A673 (cell line): ENCODE data around the gene CREB5. TPM values are rescaled to one million over a fixed set of nuclear protein-coding genes. Genes with fewer than 3 reads are reported as not detected.

Experiments
- BruUV-seq: library from RNA; stranded (reverse); fragments of 400-500 nt; replicated peaks from 2 replicates; lab custom pipeline; 2021; lab: Mats Ljungman, UMichigan
- CTCF ChIA-PET: fragments of 300-600 bp; sonication (Branson Sonifier 250); formaldehyde crosslinking; loops from one replicate; lab custom pipeline; 2022; ENCODE audit warnings: antibody characterized with exemption; lab: Charles Lee
- POLR2A ChIA-PET: fragments of 300-600 bp; sonication (Branson Sonifier 250); formaldehyde crosslinking; loops from one replicate; lab custom pipeline; 2022; ENCODE audit warnings: antibody characterized with exemption; ENCODE audit not compliant: low non-redundant PET; lab: Charles Lee
- DNase-seq: peaks from one replicate; pipeline ENCODE4 v3.0.0-alpha.2; 2015; ENCODE audit warnings: low spot score
- H3K27ac ChIP-seq: fragments of 200-600 bp; sonication (generic); 2 replicates; pipeline ENCODE4 v1.5.1; 2016; ENCODE audit warnings: mixed run types, low read depth, mild to moderate bottlenecking, mixed read lengths, antibody characterized with exemption, low read length; ENCODE audit not compliant: poor library complexity, severe bottlenecking
- H3K27me3 ChIP-seq: fragments of 200-600 bp; sonication (generic); replicated peaks from 2 replicates; pipeline ENCODE4 v1.6.1; 2017; ENCODE audit warnings: mixed run types, low read depth, mild to moderate bottlenecking, mixed read lengths, antibody characterized with exemption, low read length; ENCODE audit not compliant: insufficient read depth, poor library complexity
- H3K36me3 ChIP-seq: fragments of 200-600 bp; sonication (generic); 2 replicates; pipeline ENCODE4 v1.6.1; 2016; ENCODE audit warnings: mixed run types, mild to moderate bottlenecking, mixed read lengths, antibody characterized with exemption, low read length; ENCODE audit not compliant: insufficient read depth, poor library complexity, severe bottlenecking
- H3K4me1 ChIP-seq: fragments of 200-600 bp; sonication (generic); 2 replicates; pipeline ENCODE4 v1.6.1; 2017; ENCODE audit warnings: mixed run types, mild to moderate bottlenecking, mixed read lengths, antibody characterized with exemption, low read length; ENCODE audit not compliant: insufficient read depth, poor library complexity, severe bottlenecking
- H3K4me3 ChIP-seq: fragments of 200-600 bp; sonication (generic); 2 replicates; pipeline ENCODE4 v1.5.1; 2016; ENCODE audit warnings: low read depth, mixed run types, mild to moderate bottlenecking, mixed read lengths, low read length; ENCODE audit not compliant: poor library complexity, severe bottlenecking
- H3K9me3 ChIP-seq: fragments of 200-600 bp; sonication (generic); 2 replicates; pipeline ENCODE4 v1.6.1; 2016; ENCODE audit warnings: mixed run types, low read depth, mild to moderate bottlenecking, mixed read lengths, antibody characterized with exemption, low read length; ENCODE audit not compliant: poor library complexity, severe bottlenecking
- CTCF ChIP-seq: fragments of 300-800, 200-600 bp; sonication (generic); conservative IDR thresholded peaks from 2 replicates; pipeline ENCODE4 v1.5.1; 2017; ENCODE audit warnings: low read depth, mild to moderate bottlenecking, antibody characterized with exemption, low read length, moderate library complexity, mixed read lengths
- EZH2 ChIP-seq: fragments of 200-600 bp; sonication (generic); IDR thresholded peaks from 2 replicates; pipeline ENCODE4 v1.6.1; 2017; ENCODE audit warnings: borderline replicate concordance, low read depth, mild to moderate bottlenecking, mixed read lengths, antibody characterized with exemption, low read length; ENCODE audit not compliant: poor library complexity, severe bottlenecking
- intact Hi-C: fragments of 100-400 bp; cut with micrococcal nuclease; formaldehyde crosslinking; loops from one replicate; pipeline ENCODE4 v1.10.0; 2022; ENCODE audit not compliant: unreplicated experiment
- total RNA-seq: library from RNA; stranded (reverse); gene quantifications from 2 replicates; pipeline ENCODE4 v1.2.3, GENCODE V29; 2021

The CREB5 gene
- total RNA-seq, 1 experiment from 2014 or later, result 10.3 TPM

DNA sequence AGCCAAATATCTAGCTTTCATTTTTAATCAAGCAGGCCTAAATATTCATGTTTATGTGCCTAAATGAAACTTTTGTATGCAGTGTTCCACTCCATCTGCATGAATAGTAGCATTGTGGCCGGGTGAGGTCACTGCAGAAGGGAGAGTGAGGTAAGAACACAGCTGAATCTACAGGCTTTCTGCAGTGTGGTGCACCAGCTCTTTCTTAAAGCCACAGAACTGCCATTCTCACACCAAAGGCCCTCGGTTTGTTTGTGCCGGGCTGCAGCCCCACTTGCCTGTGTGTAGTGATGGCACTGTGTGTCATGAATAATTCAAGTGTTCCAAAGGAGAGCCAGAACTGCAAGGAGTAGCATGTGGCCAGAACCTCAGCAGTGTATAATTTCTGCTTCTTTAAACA is 341.7 kb downstream of the CREB5 start:
- Histone ChIP-seq H3K4me3 (no peak overlapping the region), H3K36me3 (no peaks in the 10 kb centered on the region), H3K27me3 (no peaks in the 10 kb centered on the region), H3K4me1 (no peaks in the 10 kb centered on the region), H3K27ac (no peak overlapping the region), H3K9me3 (no peaks in the 10 kb centered on the region)
- DNase-seq, result peak; percentile 22
- no peak for TF ChIP-seq CTCF
- TF ChIP-seq EZH2, result no peak
- intact Hi-C loops, result no loop called here
- POLR2A ChIA-PET, result no interaction called here
- CTCF ChIA-PET, result no interaction called here
- no TSS peak for BruUV-seq

DNA sequence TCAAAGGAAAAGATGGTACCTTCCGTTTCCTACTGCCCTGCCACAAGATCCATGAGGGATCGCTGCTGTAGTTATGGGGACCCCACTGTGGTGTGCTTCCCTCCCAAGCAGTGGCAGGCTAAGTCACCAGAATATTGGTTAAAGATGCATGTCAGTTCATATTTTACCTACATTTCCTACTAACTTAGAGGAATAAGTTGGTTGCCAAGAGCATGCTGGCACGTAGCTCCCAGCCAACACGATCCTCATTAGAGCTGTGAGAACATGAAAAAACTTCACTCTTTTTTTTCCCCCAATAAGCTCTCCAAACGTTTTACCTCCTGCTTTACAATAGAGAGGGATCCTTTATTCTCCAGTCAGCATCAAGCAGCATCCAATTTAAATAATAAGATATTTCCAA is 342.1 kb downstream of the CREB5 start:
- intact Hi-C loops, result no loop called here
- Histone ChIP-seq H3K27ac (no peak overlapping the region), H3K4me1 (no peaks in the 10 kb centered on the region), H3K4me3 (no peak overlapping the region), H3K36me3 (no peaks in the 10 kb centered on the region), H3K9me3 (no peaks in the 10 kb centered on the region), H3K27me3 (no peaks in the 10 kb centered on the region)
- BruUV-seq, result no TSS peak
- ChIA-PET POLR2A (no interaction called here), CTCF (interaction anchor here (0.6 kb wide), 1 partner anchor 567 kb away, joined by 3 read pairs; no protein-coding TSS in a partner anchor)
- DNase-seq, result no peak
- TF ChIP-seq EZH2, result no peak
- no peak for TF ChIP-seq CTCF

DNA sequence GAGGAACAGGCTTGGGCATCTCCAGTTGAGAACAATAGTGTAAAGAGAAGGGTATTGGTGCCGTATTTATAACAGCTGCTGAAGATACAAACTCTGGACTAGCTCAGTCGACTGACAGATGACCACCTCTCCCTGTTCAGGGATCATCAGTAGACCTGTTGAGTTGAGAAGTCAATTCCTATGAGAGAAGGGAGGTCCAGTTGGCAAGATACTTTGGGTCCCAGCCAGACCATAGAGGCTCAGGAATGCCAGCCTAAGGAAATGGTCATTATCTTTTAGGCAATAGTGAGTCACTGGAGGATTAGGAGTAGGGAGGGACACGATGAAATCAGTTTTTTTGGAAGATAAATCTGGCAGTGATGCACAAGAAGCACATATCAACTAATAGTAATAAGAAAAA is 342.9 kb downstream of the CREB5 start:
- intact Hi-C loops, result no loop called here
- H3K9me3 ChIP-seq, result no peaks in the 10 kb centered on the region
- H3K36me3 ChIP-seq, result no peaks in the 10 kb centered on the region
- ChIA-PET CTCF (interaction anchor here (0.6 kb wide), 1 partner anchor 566 kb away, joined by 3 read pairs; no protein-coding TSS in a partner anchor), POLR2A (no interaction called here)
- no peaks in the 10 kb centered on the region for H3K27me3 ChIP-seq
- peak; percentile 32 for DNase-seq
- H3K27ac ChIP-seq, result no peak overlapping the region
- no peak for TF ChIP-seq CTCF
- TF ChIP-seq EZH2, result no peak
- no TSS peak for BruUV-seq
- no peak overlapping the region for H3K4me3 ChIP-seq
- H3K4me1 ChIP-seq, result no peaks in the 10 kb centered on the region
